GM21390 (cell line): ENCODE measurements around the gene RADIL.
A peak's percentile ranks its signal among the peaks of the same experiment; 100 is the strongest.

Experiments used
- ATAC-seq: cut with Tn5 transposase; IDR thresholded peaks from one replicate; pipeline ENCODE4 v1.9.1; 2021; ENCODE audit not compliant: unreplicated experiment

The RADIL gene

GRCh38 chr7:4758791-4759190 lies 124.7 kb downstream of the RADIL start:
- no peak for ATAC-seq

GRCh38 chr7:4758111-4758510 lies 125.4 kb downstream of the RADIL start:
- ATAC-seq: no peak

DNA sequence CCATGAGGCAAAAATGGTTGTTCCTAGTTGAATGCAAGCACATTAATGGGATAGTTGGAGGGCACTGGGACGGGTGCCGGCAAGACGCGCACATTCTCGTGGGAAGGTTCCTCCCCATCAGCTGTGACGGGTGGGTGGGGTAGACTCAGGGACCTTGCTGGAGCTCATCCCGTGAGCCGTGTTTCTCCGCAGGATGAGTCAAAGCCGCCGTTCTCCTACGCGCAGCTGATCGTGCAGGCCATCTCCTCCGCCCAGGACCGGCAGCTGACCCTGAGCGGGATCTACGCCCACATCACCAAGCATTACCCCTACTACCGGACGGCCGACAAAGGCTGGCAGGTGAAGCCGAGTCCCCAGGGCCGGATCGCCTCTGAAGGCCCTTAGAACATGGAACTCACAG lies 128.5 kb downstream of the RADIL start:
- ATAC-seq: no peak

DNA sequence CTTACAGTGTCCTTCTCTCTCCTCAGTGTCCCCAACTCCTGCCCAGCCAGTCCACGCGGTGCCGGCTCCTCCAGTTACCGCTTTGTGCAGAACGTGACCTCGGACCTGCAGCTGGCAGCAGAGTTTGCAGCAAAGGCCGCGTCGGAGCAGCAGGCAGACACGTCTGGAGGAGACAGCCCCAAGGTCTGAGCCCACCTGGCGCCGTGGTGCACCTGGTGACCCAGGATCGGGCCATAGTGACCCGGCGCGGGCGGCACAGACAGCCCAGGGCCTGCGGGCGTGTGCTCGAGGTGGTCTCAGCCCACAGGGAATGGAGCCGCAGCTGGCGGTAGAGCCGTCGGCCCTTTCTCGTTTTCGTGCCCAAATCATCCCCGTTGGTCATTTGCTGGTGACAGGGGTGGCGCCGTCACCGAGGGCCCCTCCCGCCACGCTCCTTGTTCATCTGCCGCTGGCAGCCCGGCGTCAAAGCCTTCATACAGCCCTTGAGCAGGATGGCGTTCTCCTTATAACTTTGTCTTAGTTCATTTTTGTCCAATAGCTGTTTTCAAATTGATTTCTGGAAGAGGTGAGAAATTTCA lies 129.0 kb downstream of the RADIL start:
- ATAC-seq: no peak

DNA sequence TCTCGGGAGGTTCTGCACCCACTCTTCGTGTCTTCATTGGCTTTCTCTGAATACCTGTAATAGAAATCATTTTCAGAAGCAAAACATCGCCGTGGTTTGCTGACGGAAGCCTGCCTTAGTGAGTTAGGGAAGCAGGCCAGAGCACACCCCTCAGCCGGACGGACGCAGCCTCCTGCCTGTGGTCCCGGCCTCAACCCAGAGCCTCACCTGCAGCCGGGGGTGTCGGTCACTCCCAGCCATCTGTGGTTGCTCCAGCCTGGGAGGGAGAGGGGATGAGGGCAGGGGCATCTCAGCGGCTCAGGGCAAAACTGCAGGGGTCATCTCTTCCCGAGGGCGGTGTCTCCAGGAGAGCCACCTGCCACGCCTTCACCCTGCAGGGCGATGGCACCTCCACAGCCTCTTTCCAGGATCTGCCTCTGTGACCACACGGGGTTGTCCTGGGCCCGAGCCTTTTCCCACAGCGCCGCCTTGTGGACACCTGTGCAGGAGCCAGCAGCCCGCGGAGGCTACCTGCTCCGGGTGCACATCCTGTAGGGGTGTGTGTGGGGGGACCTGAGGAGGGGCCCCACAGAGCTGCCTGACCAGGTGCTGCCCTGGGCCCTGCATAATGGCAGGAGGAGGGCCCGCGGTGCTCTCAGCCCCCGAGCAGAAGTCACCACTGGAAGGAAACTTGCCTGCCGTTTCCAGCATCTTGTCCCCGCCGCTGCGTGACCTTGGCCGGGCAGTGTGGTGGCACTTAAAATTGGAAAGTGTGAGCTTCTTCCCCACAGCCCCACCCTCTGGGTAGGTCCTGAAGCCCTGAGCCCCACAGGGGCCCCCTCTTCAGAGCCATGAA lies 129.7 kb downstream of the RADIL start:
- peak; percentile 79 for ATAC-seq

DNA sequence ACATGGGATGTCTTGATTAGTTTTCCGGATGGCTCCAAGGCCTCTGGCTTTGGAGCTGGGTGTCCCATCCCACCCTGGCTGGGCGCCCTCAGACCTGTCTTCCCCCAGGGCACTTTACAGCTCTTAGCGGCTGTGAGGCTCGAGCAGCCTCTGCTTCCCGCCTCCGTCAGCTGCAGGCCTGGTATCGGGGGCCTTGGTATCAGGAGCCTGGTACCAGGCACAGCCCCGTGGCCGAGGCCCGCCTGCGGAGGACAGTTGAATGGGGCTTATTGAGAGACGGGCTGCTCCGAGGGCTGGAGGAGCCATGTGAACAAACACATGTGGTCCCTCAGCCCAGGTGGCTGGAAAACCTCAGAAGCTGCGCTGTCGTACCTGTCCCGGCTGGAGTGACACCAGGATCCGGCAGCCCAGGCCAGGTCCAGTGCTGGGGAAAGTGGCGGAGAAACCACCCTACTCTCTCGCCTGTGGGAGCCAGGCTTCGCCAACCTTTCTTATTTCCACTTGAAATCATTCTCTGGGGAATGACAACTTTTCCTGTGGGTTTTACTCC lies 132.0 kb downstream of the RADIL start:
- no peak for ATAC-seq

- ATAC-seq: no peak
Observed at GRCh38 chr7:4749798-4750197, 133.7 kb downstream of the RADIL start.

DNA sequence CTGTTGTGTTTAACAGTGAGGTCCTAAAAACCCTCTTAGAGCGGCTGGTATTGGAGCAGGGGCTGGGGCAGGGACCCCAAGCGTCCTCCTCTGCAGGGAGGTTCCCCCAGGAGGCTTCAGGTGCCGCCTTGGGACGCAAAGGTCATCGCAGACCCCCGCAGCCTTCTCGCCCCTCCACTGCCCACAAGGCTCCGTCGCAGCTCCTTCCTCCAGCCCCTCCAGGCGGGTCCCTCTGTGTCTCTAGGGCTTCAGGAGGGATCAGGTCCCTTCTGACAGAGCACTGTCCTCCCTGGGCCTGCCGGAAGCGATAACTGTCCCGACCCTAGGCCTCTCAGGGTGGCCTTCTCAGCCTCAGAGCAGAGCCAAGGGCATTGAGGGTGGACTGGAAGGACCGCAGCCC lies 134.2 kb downstream of the RADIL start:
- no peak for ATAC-seq
